H9 (cell line): ENCODE measurements around the gene SST. TPM values are rescaled to one million over a fixed set of nuclear protein-coding genes. Genes with fewer than 3 reads are reported as not detected.

Source experiments
- DNase-seq: peaks from one replicate; pipeline ENCODE4 v3.0.0-alpha.2; 2017
- H2AFZ ChIP-seq: one replicate; pipeline ENCODE4 v1.6.1; 2013; ENCODE audit warnings: mild to moderate bottlenecking, low read length, control low read depth, moderate library complexity
- H2AK5ac ChIP-seq: 2 replicates; pipeline ENCODE4 v1.6.1; 2013; ENCODE audit warnings: low read length, control low read depth, mixed read lengths; ENCODE audit not compliant: insufficient read length
- H2BK120ac ChIP-seq: one replicate; pipeline ENCODE4 v1.6.1; 2013; ENCODE audit warnings: low read depth, mild to moderate bottlenecking, low read length, control low read depth, inconsistent platforms; ENCODE audit not compliant: poor library complexity, severe bottlenecking
- H2BK12ac ChIP-seq: 2 replicates; pipeline ENCODE4 v1.6.1; 2013; ENCODE audit warnings: low read length, control low read depth, mixed read lengths, low read depth; ENCODE audit not compliant: insufficient read length
- H2BK15ac ChIP-seq: 2 replicates; pipeline ENCODE4 v1.6.1; 2013; ENCODE audit warnings: low read depth, low read length, control low read depth
- H2BK20ac ChIP-seq: one replicate; pipeline ENCODE4 v1.6.1; 2013; ENCODE audit warnings: low read depth, mild to moderate bottlenecking, low read length, control low read depth, inconsistent platforms; ENCODE audit not compliant: poor library complexity, severe bottlenecking
- H2BK5ac ChIP-seq: 2 replicates; pipeline ENCODE4 v1.6.1; 2013; ENCODE audit warnings: low read length, control low read depth, mixed read lengths; ENCODE audit not compliant: insufficient read length
- H3K14ac ChIP-seq: 2 replicates; pipeline ENCODE4 v1.6.1; 2013; ENCODE audit warnings: low read length, control low read depth; ENCODE audit not compliant: insufficient read depth
- H3K18ac ChIP-seq: 2 replicates; pipeline ENCODE4 v1.6.1; 2013; ENCODE audit warnings: low read depth, mild to moderate bottlenecking, mixed read lengths, low read length, control low read depth; ENCODE audit not compliant: insufficient read length
- H3K23ac ChIP-seq: 2 replicates; pipeline ENCODE4 v1.6.1; 2013; ENCODE audit warnings: low read length, control low read depth, mixed read lengths, low read depth; ENCODE audit not compliant: insufficient read length
- H3K23me2 ChIP-seq: 2 replicates; pipeline ENCODE4 v1.6.1; 2013; ENCODE audit warnings: low read depth, mild to moderate bottlenecking, mixed read lengths, low read length, control low read depth; ENCODE audit not compliant: insufficient read length, poor library complexity, severe bottlenecking
- H3K27ac ChIP-seq: 2 replicates; pipeline ENCODE4 v1.5.1; 2013; ENCODE audit warnings: low read length, control low read depth, mixed read lengths, low read depth; ENCODE audit not compliant: insufficient read length
- H3K27me3 ChIP-seq: 2 replicates; pipeline ENCODE4 v1.6.1; 2013; ENCODE audit warnings: low read length, control low read depth, inconsistent platforms; ENCODE audit not compliant: insufficient read depth
- H3K4ac ChIP-seq: 2 replicates; pipeline ENCODE4 v1.6.1; 2013; ENCODE audit warnings: low read depth, mild to moderate bottlenecking, control low read depth, inconsistent platforms, low read length, moderate library complexity
- H3K4me1 ChIP-seq: 2 replicates; pipeline ENCODE4 v1.6.1; 2013; ENCODE audit warnings: low read length, control low read depth, inconsistent platforms; ENCODE audit not compliant: insufficient read depth
- H3K4me2 ChIP-seq: 2 replicates; pipeline ENCODE4 v1.6.1; 2013; ENCODE audit warnings: low read length, control low read depth, mixed read lengths; ENCODE audit not compliant: insufficient read length, insufficient read depth
- H3K56ac ChIP-seq: 2 replicates; pipeline ENCODE4 v1.6.1; 2013; ENCODE audit warnings: low read depth, mild to moderate bottlenecking, mixed read lengths, low read length, control low read depth; ENCODE audit not compliant: insufficient read length
- H3K79me1 ChIP-seq: 2 replicates; pipeline ENCODE4 v1.6.1; 2013; ENCODE audit warnings: low read depth, mild to moderate bottlenecking, moderate library complexity, low read length, control low read depth, inconsistent platforms; ENCODE audit not compliant: insufficient read depth, poor library complexity, severe bottlenecking
- H3K79me2 ChIP-seq: 2 replicates; pipeline ENCODE4 v1.6.1; 2013; ENCODE audit warnings: low read length, control low read depth, inconsistent platforms; ENCODE audit not compliant: insufficient read depth
- H3K9ac ChIP-seq: 2 replicates; pipeline ENCODE4 v1.6.1; 2013; ENCODE audit warnings: low read length, control low read depth, mixed read lengths; ENCODE audit not compliant: insufficient read length; ENCODE audit errors: extremely low read depth
- H3K9me3 ChIP-seq: one replicate; pipeline ENCODE4 v1.6.1; 2013; ENCODE audit warnings: low read depth, low read length, inconsistent platforms; ENCODE audit not compliant: control insufficient read depth
- H3T11ph ChIP-seq: one replicate; pipeline ENCODE4 v1.6.1; 2013; ENCODE audit warnings: mild to moderate bottlenecking, low read length, control low read depth, inconsistent platforms
- H4K20me1 ChIP-seq: one replicate; pipeline ENCODE4 v1.6.1; 2013; ENCODE audit not compliant: control insufficient read depth, insufficient read length, insufficient read depth
- H4K5ac ChIP-seq: 2 replicates; pipeline ENCODE4 v1.6.1; 2013; ENCODE audit warnings: low read depth, mild to moderate bottlenecking, mixed read lengths, low read length, control low read depth; ENCODE audit not compliant: insufficient read length
- H4K8ac ChIP-seq: replicated peaks from 2 replicates; pipeline ENCODE4 v1.6.1; 2013; ENCODE audit warnings: low read length, control low read depth, mixed read lengths, low read depth; ENCODE audit not compliant: insufficient read length
- H4K91ac ChIP-seq: 2 replicates; pipeline ENCODE4 v1.6.1; 2013; ENCODE audit warnings: low read depth, mild to moderate bottlenecking, moderate library complexity, mixed read lengths, low read length, control low read depth; ENCODE audit not compliant: insufficient read length
- H3K27ac Mint-ChIP-seq, 3 experiments: 2 replicates in 2 of 3; 3 replicates in 1 of 3; pipeline ENCODE4 v1.8.0; 2020 to 2021; ENCODE audit warnings: mixed read lengths in 3 of 3, mild to moderate bottlenecking in 1 of 3, moderate library complexity in 1 of 3
- H3K27me3 Mint-ChIP-seq: 2 replicates; pipeline ENCODE4 v1.8.0; 2021; ENCODE audit warnings: low read depth, mild to moderate bottlenecking, moderate library complexity, mixed read lengths
- H3K36me3 Mint-ChIP-seq, 3 experiments: 2 replicates in 2 of 3; 3 replicates in 1 of 3; pipeline ENCODE4 v1.8.0; 2020 to 2021; ENCODE audit warnings: low read depth in 3 of 3, mixed read lengths in 3 of 3; ENCODE audit not compliant: insufficient read depth in 1 of 3
- H3K4me1 Mint-ChIP-seq, 2 experiments: 2 replicates each; pipeline ENCODE4 v1.8.0; 2020; ENCODE audit warnings: mixed read lengths in 2 of 2
- H3K4me3 Mint-ChIP-seq, 2 experiments: 2 replicates in 1 of 2; 3 replicates in 1 of 2; pipeline ENCODE4 v1.8.0; 2020 to 2021; ENCODE audit warnings: mild to moderate bottlenecking in 2 of 2, mixed read lengths in 2 of 2, moderate library complexity in 1 of 2
- H3K9me3 Mint-ChIP-seq, 2 experiments: 2 replicates in 1 of 2; 3 replicates in 1 of 2; pipeline ENCODE4 v1.8.0; 2020; ENCODE audit warnings: mild to moderate bottlenecking in 2 of 2, mixed read lengths in 2 of 2, moderate library complexity in 1 of 2
- CTCF ChIP-seq: fragments of 200-600 bp; sonication (generic); conservative IDR thresholded peaks from 3 replicates; pipeline ENCODE4 v1.8.0; 2021; ENCODE audit warnings: antibody characterized with exemption, mild to moderate bottlenecking
- WGBS: extraction: QIAGEN DNeasy Blood & Tissue Kit; methylation state at CpG from one replicate; pipeline ENCODE4 v1.1.7; 2013; ENCODE audit warnings: missing lambda C conversion rate, low lambda C conversion rate, mixed read lengths; ENCODE audit not compliant: insufficient read length; ENCODE audit errors: extremely low coverage; 5-methylcytosine and 5-hydroxymethylcytosine counted together
- total RNA-seq: library from RNA; stranded (reverse); gene quantifications from 2 replicates; pipeline ENCODE4 v1.2.1, GENCODE V29; 2021

The SST gene
- total RNA-seq, 1 experiment from 2014 or later, result not detected

GRCh38 chr3:187673012-187673411 is 2.8 kb upstream of the SST start:
- TF ChIP-seq CTCF, result no peak
- no peak overlapping the region for H2AK5ac ChIP-seq
- H3K36me3 Mint-ChIP-seq, result no peaks in the 10 kb centered on the region
- peaks cover 68% of the 10 kb centered on the region for H3K27me3 Mint-ChIP-seq
- H3K14ac ChIP-seq, result no peak overlapping the region
- no peak overlapping the region for H4K5ac ChIP-seq
- no peaks in the 10 kb centered on the region; the same call in 1 of the 2 replicates for H3K27me3 ChIP-seq
- no peak overlapping the region for H3K23ac ChIP-seq
- no CpG with 5 or more reads among the region's 3 CpGs for WGBS
- no peak overlapping the region for H2BK120ac ChIP-seq
- H2AFZ ChIP-seq, result no peak overlapping the region
- no peaks in the 10 kb centered on the region for H3K4me1 ChIP-seq
- H3K56ac ChIP-seq, result no peak overlapping the region
- no peak overlapping the region for H4K91ac ChIP-seq
- peaks cover 0 to 2% of the 10 kb centered on the region in 2 experiments; a peak in 1 of 5 replicates for H3K9me3 Mint-ChIP-seq
- no peak overlapping the region for H3K27ac Mint-ChIP-seq
- H2BK20ac ChIP-seq, result no peak overlapping the region
- no peak overlapping the region for H2BK5ac ChIP-seq
- H4K8ac ChIP-seq, result no peak overlapping the region
- H3K79me1 ChIP-seq, result no peaks in the 10 kb centered on the region
- no peaks in the 10 kb centered on the region for H4K20me1 ChIP-seq
- H3K4me2 ChIP-seq, result no peak overlapping the region
- no peak overlapping the region for H3T11ph ChIP-seq
- no peak overlapping the region for H3K4ac ChIP-seq
- H3K4me1 Mint-ChIP-seq, result peaks cover 11 to 12% of the 10 kb centered on the region in 2 experiments
- H3K4me3 Mint-ChIP-seq, result no peak overlapping the region
- H3K18ac ChIP-seq, result no peak overlapping the region
- no peaks in the 10 kb centered on the region for H3K79me2 ChIP-seq
- DNase-seq, result no peak
- no peak overlapping the region for H2BK15ac ChIP-seq
- H3K9me3 ChIP-seq, result no peaks in the 10 kb centered on the region
- H3K9ac ChIP-seq, result no peak overlapping the region
- H3K23me2 ChIP-seq, result peaks cover 6% of the 10 kb centered on the region
- H2BK12ac ChIP-seq, result no peak overlapping the region
- no peak overlapping the region for H3K27ac ChIP-seq
